ENCODE data around the gene ZCCHC13.

Gene ZCCHC13

DNA sequence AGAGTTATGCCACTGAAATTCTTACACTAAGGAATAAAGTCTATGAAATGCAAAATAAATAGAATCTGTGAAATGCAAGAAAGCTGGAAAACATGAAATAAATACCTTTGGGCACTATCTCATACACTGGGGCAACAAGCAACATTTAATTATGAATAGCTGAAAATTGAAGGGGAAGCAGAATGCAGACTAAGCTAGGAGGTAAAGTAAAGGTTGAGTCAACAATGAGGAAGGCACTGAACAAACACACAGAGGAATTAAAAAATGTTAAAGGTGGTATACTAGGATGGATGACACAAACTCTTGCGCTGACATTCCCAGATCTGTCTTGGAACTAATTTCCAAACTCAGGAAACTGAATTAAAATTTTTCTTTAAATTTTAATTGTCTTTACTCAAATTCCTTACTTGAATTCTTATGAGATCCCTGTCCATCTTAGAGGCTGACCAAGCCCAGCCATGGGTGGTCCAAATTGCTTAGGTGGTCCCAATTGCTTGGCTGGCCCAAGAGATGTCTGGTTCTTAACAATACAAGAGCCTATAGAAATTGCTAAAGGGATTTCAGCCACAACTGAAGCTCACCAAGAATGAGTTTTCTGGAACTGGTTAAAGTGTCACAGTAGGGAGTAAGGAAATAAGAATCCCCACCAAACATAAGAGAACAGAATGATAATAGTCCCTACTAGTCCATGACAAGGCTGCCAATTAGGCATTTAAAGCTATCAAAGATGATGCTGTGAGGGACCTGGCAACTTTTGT, 41.3 kb upstream of the ZCCHC13 start:
- no peaks in the 10 kb centered on the region for H3K79me2 ChIP-seq (ENCODE audit: insufficient read depth, low read length)
- no peaks in the 10 kb centered on the region for H4K20me1 ChIP-seq (ENCODE audit: insufficient read depth, low read length, poor library complexity, severe bottlenecking)
- no peaks in the 10 kb centered on the region for H3F3A ChIP-seq (ENCODE audit: low read depth)
- H3K27me3 ChIP-seq (ENCODE audit: insufficient read depth, low read length, poor library complexity, severe bottlenecking) = no peaks in the 10 kb centered on the region
- H2AFZ ChIP-seq (ENCODE audit: low read length) = no peak overlapping the region
- no peaks in the 10 kb centered on the region for H3K9me3 ChIP-seq (ENCODE audit: insufficient read depth, low read depth, low read length)
- no peaks in the 10 kb centered on the region for H3K4me1 ChIP-seq (ENCODE audit: insufficient read depth, low read length, poor library complexity, severe bottlenecking)
- H3K4me2 ChIP-seq (ENCODE audit: low read depth, low read length, poor library complexity, severe bottlenecking) = no peak overlapping the region
- TF ChIP-seq, protein P1, sequence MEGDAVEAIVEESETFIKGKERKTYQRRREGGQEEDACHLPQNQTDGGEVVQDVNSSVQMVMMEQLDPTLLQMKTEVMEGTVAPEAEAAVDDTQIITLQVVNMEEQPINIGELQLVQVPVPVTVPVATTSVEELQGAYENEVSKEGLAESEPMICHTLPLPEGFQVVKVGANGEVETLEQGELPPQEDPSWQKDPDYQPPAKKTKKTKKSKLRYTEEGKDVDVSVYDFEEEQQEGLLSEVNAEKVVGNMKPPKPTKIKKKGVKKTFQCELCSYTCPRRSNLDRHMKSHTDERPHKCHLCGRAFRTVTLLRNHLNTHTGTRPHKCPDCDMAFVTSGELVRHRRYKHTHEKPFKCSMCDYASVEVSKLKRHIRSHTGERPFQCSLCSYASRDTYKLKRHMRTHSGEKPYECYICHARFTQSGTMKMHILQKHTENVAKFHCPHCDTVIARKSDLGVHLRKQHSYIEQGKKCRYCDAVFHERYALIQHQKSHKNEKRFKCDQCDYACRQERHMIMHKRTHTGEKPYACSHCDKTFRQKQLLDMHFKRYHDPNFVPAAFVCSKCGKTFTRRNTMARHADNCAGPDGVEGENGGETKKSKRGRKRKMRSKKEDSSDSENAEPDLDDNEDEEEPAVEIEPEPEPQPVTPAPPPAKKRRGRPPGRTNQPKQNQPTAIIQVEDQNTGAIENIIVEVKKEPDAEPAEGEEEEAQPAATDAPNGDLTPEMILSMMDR (conservative IDR thresholded peaks at IDR 0.05; ENCODE audit: low read length) = no peak
- no peak for TF ChIP-seq EZH2phosphoT487 (IDR thresholded peaks at IDR 0.05; ENCODE audit: borderline replicate concordance)
- no peaks in the 10 kb centered on the region for H3K9me2 ChIP-seq (replicated peaks; ENCODE audit: low read depth, low read length)
- H3K9ac ChIP-seq (ENCODE audit: low read depth, low read length, poor library complexity, severe bottlenecking) = no peak overlapping the region
- no peak overlapping the region for H3K4me3 ChIP-seq (ENCODE audit: low read length, poor library complexity, severe bottlenecking)
- peaks cover 35% of the 10 kb centered on the region; the same call in 1 of the 2 replicates for H3K36me3 ChIP-seq (ENCODE audit: insufficient read depth, low read length)

DNA sequence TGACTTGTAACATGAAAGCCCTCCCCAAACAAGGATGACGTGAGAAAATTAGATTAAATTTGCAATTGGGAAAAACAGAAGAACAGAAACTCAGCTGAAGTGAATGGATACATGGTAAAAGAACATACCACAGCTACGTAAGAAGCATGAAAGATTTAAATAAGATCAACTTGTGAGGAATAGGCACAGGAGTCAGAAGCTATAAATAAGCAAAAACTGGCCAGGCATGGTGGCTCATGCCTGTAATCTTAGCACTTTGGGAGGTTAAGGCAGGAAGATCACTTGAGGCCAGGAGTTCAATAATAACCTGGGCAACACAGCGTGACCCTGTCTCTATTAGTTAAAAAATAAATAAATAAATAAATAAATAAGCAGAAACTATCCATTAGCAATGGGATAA, 33.6 kb upstream of the ZCCHC13 start:
- H3K36me3 ChIP-seq (ENCODE audit: insufficient read depth, low read length) = peaks cover 22% of the 10 kb centered on the region; the same call in 1 of the 2 replicates

DNA sequence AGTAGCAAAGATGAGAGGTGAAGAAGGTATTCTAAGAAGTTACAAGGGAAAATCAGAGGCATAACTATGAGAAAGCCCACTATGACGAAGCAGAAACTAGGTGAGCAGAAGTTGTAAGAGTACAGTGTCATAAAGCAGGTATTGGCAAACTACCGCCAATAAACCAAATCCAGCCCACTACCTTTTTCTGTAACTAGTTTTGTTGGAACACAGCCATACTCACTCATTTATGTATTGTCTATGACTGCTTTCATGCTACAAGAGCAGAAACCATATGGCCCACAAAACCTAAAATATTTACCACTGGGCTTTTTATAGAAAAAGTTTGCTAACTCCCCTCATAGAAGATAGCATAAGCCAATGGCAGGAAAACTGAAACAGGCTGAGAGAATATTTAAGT, 31.8 kb upstream of the ZCCHC13 start:
- Histone ChIP-seq H3K4me1 (ENCODE audit: insufficient read depth, low read length, poor library complexity, severe bottlenecking) (no peaks in the 10 kb centered on the region), H3K9ac (ENCODE audit: low read depth, low read length, poor library complexity, severe bottlenecking) (no peak overlapping the region), H3K9me2 (replicated peaks; ENCODE audit: low read depth, low read length) (no peaks in the 10 kb centered on the region), H3F3A (ENCODE audit: low read depth) (no peaks in the 10 kb centered on the region), H3K79me2 (ENCODE audit: insufficient read depth, low read length) (no peaks in the 10 kb centered on the region), H3K27me3 (ENCODE audit: insufficient read depth, low read length, poor library complexity, severe bottlenecking) (no peaks in the 10 kb centered on the region), H3K4me2 (ENCODE audit: low read depth, low read length, poor library complexity, severe bottlenecking) (no peak overlapping the region), H2AFZ (ENCODE audit: low read length) (no peak overlapping the region), H3K4me3 (ENCODE audit: low read length, poor library complexity, severe bottlenecking) (no peak overlapping the region), H4K20me1 (ENCODE audit: insufficient read depth, low read length, poor library complexity, severe bottlenecking) (no peaks in the 10 kb centered on the region), H3K36me3 (ENCODE audit: insufficient read depth, low read length) (peaks cover 34% of the 10 kb centered on the region; the same call in 1 of the 2 replicates), H3K9me3 (ENCODE audit: insufficient read depth, low read depth, low read length) (no peaks in the 10 kb centered on the region)
- TF ChIP-seq, protein P1 (conservative IDR thresholded peaks at IDR 0.05; ENCODE audit: low read length) = no peak
- TF ChIP-seq EZH2phosphoT487 (IDR thresholded peaks at IDR 0.05; ENCODE audit: borderline replicate concordance) = no peak

More for the DNA sequence above, 33.6 kb upstream of the ZCCHC13 start:
- H3K4me1 ChIP-seq (ENCODE audit: insufficient read depth, low read length, poor library complexity, severe bottlenecking) = no peaks in the 10 kb centered on the region
- no peaks in the 10 kb centered on the region for H3K27me3 ChIP-seq (ENCODE audit: insufficient read depth, low read length, poor library complexity, severe bottlenecking)
- no peak overlapping the region for H3K4me2 ChIP-seq (ENCODE audit: low read depth, low read length, poor library complexity, severe bottlenecking)
- H4K20me1 ChIP-seq (ENCODE audit: insufficient read depth, low read length, poor library complexity, severe bottlenecking) = no peaks in the 10 kb centered on the region
- no peaks in the 10 kb centered on the region for H3F3A ChIP-seq (ENCODE audit: low read depth)
- H3K9me2 ChIP-seq (replicated peaks; ENCODE audit: low read depth, low read length) = no peaks in the 10 kb centered on the region
- no peaks in the 10 kb centered on the region for H3K79me2 ChIP-seq (ENCODE audit: insufficient read depth, low read length)
- no peak overlapping the region for H2AFZ ChIP-seq (ENCODE audit: low read length)
- TF ChIP-seq, protein P1 (conservative IDR thresholded peaks at IDR 0.05; ENCODE audit: low read length) = no peak
- TF ChIP-seq EZH2phosphoT487 (IDR thresholded peaks at IDR 0.05; ENCODE audit: borderline replicate concordance) = no peak
- no peaks in the 10 kb centered on the region for H3K9me3 ChIP-seq (ENCODE audit: insufficient read depth, low read depth, low read length)
- no peak overlapping the region for H3K9ac ChIP-seq (ENCODE audit: low read depth, low read length, poor library complexity, severe bottlenecking)
- no peak overlapping the region for H3K4me3 ChIP-seq (ENCODE audit: low read length, poor library complexity, severe bottlenecking)

All from Loucy (cell line).